Inflammatory macrophage treated with lipopolysaccharide for 1 hour (primary cell): ENCODE measurements around the gene TMEM270.
A peak's percentile ranks its signal among the peaks of the same experiment; 100 is the strongest.

Experiments
- DNase-seq, 2 donors: peaks; one replicate each; pipeline ENCODE4 v3.0.0-alpha.2; 2020 to 2022

Gene TMEM270

DNA sequence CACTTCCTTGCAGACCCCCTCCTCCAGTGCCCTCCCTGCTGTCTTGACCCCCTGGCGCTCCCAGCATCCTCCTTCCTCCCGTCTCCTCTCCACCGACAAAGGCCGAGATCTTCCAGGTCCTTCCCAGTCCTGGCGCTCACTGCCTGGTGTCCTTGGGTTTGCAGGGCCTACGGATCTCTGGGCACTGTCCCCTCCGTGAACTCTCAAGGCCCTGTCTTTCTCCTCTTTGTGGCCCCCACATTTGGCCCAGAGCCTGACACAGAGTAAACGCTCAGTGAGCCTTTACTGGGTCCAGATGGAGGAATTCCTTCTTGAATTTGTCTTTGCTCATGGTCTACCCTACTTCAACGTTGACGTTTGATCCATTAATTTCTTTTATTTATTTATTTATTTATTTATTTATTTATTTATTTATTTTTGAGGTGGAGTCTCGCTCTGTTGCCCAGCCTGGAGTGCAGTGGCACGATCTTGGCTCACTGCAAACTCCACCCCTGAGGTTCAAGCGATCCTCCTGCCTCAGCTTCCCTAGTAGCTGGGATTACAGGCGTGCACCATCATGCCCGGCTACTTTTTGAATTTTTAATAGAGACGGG is 29.7 kb downstream of the TMEM270 start:
- no peak for DNase-seq

DNA sequence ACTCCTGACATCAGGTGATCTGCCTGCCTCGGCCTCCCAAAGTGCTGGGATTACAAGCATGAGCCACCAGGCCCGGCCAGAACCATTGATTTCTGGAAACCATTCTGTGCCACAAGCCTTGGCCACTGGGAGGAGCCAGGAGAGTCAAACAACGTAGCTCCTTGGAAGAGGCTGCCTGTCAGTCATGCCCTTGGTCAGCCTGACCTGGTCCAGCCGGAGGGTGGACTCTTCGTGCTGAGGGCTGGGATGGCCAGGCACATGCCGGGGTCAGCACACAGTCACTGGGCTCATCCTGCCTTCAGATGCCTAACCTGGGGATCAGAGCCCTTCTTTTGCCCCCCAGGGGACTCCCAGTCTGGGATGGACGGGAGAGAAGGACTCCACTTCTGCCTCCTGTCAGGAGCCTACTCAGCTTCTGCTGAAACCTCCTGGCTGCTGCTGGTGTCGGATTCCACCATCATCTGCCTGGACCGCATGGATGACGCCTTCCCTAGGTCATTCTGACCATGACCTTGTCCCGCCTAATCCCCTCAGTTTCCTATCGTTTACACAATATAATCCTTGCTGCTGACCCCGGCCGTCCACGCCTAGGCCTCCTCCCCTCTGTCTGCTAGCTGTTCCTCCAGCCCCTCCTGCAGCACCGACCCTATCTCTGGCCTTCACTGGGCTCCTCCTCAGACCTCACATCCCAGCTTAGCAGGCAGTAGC is 30.4 kb downstream of the TMEM270 start:
- no peak for DNase-seq

GRCh38 chr7:73892003-73892999 is 31.3 kb downstream of the TMEM270 start:
- DNase-seq = no peak

- DNase-seq = no peak
These were observed 32.6 kb downstream of the TMEM270 start for GRCh38 chr7:73893342-73894101.

DNA sequence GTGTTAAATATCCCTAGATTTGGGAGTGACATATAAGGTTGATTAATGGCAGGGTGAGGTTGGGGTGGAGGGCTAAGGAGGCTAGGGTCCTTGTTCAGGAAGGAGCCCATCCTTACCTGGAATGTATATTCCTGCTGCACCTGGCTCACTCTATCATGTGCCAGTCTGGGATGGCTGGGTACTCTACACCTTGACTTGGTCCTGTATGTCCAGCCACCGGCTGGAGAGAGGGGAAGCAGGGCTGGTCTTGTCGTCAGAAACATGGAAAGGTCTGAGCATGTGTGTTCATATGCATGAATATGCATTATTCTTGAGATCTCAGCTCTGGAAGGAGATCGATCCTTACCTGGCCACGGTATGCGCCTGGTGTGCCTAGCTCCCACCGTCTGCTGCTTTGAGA is 33.2 kb downstream of the TMEM270 start:
- DNase-seq = no peak

- peak; percentile 32 to 41 for DNase-seq
These were observed 34.0 kb downstream of the TMEM270 start for GRCh38 chr7:73894733-73895551.

DNA sequence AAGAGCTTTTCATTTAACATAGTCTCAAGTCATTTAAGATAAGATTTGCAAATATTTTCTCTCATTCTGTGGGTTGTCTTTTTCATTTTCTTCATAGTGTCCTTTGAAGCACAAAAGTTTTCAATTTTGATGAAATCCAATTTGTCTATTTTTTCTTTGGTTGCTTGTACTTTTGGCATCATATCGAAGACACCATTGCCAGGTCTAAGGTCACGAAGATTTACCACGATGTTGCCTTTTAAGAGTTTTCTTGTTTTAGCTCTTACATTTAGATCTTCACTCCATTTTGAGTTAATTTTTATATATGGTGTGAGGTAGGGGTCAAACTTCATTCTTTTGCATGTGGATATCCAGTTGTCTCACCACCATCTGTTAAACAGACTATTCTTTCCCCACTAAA is 34.7 kb downstream of the TMEM270 start:
- no peak for DNase-seq

DNA sequence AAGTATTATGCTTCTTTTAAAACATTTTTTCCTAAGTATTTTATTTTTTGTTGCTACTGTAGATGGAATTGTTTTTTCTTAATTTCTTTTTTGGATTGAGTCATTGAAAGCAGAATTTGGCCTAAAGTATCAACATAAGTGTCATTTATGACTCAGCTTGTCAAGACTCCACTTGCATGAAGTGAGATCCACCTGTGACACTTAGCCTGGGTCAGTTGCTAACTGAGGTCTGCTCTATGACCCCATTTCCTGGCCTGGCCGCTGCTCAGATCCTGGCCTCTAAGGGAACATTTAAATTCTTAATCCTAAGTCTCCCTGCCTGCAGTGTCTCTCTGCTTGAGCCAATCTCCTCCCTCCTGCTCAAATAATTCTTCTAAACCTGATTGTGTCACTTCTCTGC is 35.5 kb downstream of the TMEM270 start:
- DNase-seq = no peak

DNA sequence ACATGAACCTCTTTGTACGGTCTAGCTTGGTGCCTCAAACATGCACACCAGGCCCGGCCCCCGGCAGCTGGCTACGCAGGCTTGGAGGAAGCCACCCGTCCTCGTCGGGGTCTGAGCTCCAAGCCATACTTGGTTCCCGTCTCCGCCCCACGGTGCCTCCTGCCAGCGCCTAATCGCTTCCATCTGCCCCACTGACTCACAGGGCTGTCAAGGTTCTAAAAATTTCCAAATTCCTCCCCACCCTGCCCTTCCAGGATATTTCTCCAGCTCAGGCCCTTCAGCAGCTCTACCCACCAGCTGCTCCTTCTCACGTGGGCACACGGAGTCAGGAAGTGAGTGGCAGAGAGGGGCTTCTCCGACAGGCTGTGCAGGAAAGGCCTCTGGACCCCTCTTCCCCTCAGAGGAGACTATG is 38.8 kb downstream of the TMEM270 start:
- DNase-seq = no peak

DNA sequence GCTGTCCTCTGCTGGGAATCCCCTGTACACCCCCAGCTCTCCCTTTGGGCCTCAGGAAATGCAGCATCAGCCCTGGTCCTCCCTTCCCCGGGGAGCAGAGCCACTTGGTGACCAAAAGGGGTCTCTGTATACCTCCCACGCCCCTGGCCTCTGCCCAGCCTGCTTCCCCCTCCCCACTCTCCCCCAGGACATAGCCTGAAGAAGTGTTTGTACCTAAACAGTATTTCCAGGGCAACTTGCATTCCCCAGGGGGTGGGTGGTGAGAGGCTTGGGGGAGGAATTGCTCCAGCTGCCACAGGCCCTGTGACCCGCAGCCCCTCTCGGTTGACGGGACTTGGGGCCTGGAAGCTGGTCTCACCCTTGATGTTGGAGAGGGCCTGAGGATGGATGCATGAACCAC is 39.3 kb downstream of the TMEM270 start:
- no peak for DNase-seq

DNA sequence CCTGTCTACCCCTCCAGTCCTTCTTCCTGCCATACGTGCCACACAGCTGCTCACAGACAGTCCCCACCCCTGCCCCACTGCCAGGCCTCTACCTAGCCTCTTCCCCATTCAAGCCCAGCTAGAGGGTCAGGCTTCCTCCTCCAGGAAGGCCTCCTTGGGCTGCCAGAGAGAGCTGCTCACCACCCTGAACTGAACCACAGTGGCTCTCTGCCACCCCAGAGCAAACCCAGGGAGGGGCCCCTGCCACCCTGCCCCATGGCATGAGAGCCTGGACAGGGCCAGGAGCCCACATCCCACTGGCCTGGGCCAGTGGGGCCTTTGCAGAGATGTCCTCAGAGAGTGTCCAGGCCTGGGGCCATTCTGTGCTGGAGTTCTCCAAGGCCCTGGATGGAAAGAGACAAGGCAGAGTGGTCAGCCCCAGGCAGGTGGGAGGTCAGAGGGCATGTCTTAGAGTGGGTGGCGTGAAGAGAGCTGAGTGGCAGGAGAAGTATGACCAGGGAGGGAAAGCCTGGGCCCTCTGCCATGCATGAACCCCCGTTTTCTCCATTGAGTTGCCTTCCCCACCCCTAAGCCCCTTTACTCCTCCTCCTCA is 40.4 kb downstream of the TMEM270 start:
- DNase-seq = no peak

- DNase-seq = no peak
These were observed 41.1 kb downstream of the TMEM270 start for GRCh38 chr7:73901823-73902597.

GRCh38 chr7:73903321-73904218 is 42.6 kb downstream of the TMEM270 start:
- no peak for DNase-seq

- DNase-seq = no peak
These were observed 43.5 kb downstream of the TMEM270 start for GRCh38 chr7:73904219-73905137.

- peak in 1 of 2 donors; percentile 15 for DNase-seq
These were observed 44.4 kb downstream of the TMEM270 start for GRCh38 chr7:73905360-73905759.

DNA sequence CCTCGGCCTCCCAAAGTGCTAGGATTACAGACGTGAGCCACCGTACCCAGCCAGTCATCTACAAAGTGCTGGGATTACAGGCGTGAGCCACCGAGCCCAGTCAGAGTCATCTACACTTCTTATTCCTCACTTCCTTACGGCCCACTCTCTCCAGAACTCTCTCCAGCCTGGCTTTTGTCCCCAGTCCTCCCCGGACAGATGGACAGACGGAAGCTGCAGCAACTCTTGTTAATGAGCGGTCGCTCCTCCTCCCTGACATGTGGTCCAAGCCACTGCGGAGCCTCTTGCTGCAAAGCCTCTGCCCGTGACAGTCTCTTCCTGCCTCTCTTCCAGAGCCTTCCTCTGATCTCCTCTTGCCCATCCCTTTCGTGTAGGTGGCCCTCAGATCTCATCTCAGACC is 45.9 kb downstream of the TMEM270 start:
- no peak for DNase-seq

- DNase-seq = no peak
These were observed 46.7 kb downstream of the TMEM270 start for GRCh38 chr7:73907554-73908122.

DNA sequence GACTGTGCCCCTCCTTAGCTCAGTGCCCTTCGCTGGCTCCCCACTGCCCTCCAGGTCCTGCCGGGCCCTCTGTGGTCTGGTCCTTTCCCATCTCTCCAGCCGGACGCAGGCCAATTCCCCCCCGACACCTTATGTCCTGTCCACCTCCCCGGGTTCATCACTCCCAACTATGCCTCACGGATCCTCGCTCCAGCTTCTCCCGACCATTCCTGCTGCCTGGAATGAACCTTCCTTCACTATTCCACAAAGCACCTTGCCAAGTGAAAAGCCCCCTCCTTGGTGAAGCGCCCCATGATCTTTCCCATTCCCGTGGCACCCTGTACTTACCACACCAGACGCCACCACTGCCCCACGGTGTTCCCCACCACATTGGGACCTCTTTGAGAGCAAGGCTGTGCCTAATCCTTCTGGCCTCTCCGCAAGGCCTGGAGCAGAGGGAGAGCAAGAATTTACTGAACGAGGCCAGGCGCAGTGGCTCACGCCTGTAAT is 47.2 kb downstream of the TMEM270 start:
- no peak for DNase-seq
